HG03196 (cell line): ENCODE results near the gene MED13L.

Experiments
- ATAC-seq: cut with Tn5 transposase; IDR thresholded peaks from one replicate; pipeline ENCODE4 v1.9.1; 2021; ENCODE audit not compliant: unreplicated experiment

MED13L gene

DNA sequence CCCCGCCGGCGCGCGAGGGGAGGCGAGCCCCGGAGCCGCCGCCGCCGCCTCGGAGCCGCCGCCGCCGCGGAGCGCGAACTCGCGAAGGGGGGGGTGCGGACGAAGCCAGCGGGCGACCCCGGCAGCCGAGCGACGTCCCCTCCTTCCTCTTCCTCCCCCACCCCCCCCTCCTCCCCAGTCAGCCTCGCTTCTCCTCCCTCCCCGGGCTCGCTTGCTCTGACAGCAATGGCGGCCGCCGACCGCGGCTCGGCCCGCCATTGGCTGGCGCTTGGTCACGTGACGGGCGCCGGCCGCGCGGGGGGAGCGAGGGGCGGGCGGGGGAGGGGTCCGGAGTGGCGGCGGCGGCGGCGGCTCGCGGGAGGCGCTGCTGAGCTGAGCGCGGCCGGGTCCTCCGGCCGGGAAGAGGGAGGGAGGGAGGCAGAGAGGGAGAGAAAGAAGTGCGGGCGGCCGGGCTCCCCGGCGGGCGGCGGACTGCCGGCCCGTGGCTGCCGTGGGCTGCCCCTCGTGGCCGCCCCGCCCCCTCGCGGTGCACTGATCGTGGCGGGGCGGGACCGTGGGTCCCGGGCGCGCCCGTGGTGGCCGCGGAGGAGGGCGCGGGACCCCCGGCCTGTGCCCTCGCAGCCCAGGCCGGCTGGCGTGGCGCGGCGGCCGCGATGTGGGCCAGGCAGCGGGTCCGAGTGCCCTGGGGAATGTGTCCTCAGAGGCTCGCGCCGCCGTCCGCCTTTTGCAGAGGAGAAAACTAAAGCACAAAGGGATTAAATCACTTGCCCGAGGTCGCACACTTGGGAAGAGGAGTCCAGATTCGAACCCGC lies at the start of gene MED13L:
MED13L (minus strand) TSS at position 227 of the 812 bp plus-strand sequence. CDS start 562 bp downstream, outside the sequence.
- peak; percentile 81 for ATAC-seq

DNA sequence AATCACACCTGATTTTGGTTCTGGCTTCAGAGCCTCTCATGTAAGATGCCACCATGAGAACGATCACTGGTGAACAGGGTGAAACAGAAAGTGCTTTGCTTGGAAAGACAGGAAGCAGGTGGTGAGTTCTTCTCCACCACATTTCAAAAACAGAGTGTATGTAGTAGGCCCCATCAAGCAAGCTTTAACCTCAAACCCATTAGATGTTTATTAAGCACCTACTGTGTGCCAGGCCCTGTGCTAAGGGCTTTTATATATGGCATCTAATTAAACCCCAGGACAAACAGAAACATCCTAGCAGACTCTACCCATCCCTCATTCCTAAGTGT lies 47.8 kb upstream of the MED13L start:
- ATAC-seq = peak; percentile 89

DNA sequence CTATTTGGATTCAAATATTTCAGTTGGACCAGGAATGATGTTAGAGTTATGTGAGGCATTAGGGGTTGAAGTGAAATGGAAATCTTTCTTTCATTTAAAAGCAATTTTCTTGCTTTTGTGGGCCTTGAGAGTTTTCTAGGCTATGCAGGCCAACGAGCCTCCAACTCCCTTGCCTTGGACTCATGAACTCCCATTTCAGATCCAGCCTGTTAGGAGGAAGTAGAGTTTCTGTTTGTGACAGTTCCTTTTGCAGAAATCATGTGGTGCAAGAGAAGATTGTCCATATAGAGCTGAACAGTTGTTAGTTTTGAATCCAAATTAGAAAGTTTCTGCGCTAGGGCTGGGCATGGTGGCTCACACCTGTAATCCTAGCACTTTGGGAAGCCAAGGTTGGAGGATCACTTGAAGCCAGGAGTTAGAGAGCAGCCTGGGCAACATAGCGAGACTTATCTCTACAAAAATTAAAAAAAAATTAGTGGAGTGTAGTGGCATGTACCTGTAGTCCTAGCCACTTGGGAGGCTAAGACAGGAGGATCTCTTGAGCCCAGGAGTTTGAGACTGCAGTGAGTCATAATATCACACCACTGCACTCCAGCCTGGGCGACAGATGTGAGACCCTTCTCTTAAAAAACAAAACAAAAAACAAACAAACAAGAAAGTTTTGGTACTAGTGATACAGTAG lies 47.3 kb upstream of the MED13L start:
- ATAC-seq = no peak

DNA sequence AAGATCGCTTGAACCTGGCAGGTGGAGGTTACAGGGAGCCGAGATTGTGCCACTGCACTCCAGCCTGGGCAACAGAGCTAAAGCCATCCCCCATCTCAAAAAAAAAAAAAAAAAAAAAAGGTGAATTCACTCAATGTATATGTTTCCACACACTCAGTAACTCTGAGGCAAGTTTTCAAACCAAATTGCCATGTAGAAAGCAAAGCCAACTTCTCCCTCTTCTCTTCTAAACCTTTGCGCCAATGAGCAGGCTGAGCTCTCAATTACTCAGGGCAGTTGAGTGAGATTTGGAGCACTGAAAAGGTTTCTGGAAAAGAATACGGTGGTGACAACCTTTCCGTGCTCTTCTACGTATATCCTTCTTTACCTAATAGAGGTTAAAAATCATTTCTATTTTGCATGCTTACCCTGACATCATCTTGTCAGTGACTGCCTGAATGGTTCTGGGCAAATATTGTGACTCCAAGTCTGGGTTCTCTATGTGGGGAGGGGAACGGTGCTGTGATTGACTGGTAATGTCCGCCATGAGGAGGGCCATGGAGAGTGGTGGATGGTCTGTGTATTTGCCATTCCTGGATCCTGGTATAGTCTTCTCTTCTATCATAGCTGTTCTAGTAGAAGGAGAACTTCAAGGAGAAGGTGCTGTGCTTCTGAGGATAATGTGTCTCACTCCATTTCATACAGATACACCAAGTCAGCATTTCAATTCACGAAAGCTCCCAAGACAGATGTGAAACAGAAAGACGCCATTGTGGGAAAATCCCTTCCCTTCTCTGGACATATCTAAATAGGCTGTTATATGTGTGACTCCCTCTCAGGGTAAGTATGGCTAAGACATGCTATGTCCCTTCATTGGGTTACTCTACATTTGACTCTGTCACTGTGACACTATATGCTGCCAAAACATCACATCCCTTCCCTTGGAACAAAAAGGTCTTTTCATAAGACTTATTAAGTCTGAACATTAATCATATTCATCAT lies 46.2 kb upstream of the MED13L start:
- ATAC-seq = no peak

DNA sequence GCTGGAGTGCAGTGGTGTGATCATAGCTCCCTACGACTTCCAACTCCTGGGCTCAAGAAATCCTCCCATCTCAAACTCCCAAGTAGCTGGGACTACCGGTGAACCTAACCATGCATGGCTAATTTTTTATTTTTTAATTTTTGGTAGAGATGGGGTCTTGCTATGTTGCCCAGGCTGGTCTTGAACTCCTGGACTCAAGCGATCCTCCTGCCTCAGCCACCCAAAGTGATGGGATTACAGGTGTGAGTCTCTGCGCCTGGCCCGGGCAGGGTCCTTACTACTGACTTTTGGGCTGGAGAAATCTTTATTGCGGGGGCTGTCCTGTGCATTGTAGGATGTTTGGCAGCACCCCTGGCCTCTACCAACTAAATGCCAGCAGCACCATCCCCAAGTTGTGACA lies 44.4 kb upstream of the MED13L start:
- no peak for ATAC-seq

DNA sequence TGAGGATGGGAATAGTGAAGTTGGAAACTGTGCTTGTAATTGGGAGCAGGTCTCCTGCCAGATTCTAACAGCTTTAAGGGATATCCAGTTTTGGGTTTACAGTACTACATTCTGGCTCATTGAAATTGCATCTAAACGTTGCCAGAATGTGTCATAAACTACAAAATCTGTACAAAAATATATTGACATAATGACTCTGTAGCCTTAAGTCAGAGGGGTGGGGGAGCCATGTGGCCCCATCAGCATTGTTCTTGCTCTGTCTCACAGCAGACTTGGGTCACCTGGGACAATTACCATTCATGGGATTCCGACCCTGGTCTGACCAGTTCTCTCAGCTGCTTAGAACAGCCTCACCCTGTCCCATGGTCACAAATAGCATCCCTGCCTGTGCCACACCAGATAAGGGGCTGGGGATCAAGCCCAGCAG lies 43.3 kb upstream of the MED13L start:
- no peak for ATAC-seq

DNA sequence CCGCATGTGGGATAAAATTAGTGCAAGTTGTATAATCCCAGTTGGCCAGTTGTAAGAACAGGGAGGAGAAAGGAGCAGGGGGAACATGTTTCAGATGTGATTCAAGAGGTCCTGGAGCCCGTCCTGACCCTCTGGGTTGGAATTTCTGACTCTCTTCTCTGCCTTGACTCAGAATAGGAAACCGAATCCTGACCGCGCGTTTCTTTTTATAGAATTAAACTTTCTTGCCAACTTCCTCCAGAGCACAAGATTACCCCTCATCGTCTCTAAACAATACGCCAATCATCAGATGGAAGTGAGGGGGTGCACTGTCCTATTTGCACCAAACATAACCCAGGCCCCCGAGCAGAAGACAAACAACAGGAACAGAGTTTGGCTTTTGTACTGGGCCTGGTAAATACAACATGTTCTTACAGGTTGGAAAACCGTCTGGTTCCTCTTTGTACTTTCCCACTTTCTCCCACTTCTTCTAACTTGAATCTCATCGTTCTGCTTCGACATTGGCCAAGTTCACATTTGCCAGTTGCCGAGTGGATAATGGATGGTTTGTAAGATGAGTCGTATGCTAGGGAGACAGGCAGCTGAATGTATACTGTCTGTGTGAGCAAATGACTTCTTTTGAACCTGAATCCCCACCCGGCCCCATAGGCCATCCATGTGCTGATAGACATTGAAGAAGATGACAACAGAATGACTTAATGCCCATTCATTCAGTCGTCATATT lies 42.6 kb upstream of the MED13L start:
- no peak for ATAC-seq

DNA sequence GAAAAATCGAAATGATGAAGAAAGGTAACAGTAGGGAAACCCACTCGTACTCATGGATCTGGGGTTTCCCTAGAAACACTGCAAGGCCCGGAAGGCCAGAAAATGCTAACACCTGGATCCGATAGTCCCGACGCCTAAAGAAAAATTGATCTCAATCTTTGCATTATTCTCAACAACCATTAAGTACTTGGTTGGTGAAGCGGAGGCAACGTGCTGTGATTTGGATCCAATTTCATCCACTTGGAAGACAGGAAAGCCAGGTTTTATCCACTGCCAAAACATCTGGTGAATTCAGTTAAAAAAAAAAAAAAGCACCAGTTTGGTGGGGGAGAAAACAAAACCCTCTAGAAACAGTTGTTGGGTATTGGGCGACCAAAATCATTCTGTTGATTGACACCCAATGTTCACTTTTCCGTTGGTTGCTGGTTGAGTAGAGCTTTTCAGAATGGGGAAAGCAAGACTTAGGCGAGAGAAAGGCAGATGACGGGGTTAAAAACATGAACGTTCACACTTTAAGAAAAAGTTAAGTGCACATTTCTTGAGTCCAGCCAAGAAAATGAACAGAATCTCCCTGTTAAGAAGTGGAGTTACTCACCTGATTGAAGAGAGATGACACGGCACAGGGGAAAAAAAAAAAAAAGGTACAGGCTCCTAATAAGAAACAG lies 41.9 kb upstream of the MED13L start:
- ATAC-seq = no peak

DNA sequence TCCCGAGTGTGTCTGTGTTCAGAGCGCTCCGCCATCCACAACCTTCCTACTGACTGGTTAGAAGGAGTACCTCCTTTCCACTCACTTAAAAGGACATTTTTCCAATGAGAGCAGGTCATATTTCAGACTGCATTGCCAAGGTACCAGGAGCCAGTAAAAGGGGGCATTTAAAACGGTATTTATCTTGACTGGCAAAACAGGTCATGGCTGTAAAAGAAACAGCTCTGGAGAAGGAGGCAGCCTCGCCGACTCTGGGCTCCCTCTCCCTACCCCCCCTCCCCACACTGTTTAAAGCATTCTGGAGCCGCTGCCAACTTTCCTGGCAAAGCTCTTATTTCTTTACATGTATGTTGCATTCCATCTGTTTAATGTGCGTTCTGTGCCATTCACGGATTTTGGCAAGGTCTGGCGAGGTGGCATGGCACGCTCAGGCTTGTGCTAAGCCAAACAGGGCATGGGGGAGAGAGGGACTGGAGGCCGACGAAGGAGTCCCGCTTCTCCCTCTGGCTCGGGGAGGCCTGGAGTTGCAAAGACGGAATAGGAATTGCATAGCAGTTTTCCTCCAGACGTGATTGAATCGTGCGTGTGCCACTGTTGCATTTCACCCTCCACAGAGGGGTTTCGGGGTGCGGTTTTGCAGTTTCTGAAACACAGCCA lies 41.2 kb upstream of the MED13L start:
- no peak for ATAC-seq

DNA sequence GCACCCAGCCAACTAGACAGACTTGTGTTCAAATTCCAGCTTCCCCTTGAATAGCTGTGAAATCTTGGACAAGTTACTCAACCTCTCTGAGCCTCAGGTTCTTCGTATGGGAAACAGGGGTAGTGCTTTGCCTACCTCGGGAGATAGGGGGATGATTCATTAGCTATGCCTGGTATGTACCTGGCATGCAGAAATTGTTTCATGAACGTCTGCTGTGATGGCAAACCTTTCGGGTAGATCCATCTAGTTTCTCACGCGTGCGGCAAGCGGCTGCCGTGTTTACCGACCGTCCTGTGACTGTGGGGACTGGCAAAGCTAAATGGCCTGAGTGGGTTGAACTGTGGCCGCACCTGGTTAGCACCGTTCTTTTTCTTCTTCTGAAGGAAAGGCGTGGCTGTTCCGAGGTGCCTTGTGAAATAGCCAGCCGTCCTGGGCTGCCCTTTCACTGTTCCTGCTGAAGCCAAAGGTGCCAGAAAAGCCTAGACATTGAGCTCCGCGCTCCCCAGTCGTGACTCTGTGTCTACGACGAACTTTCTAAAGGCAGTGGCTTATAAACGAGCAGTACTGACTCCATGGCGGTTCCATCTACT lies 40.6 kb upstream of the MED13L start:
- no peak for ATAC-seq

DNA sequence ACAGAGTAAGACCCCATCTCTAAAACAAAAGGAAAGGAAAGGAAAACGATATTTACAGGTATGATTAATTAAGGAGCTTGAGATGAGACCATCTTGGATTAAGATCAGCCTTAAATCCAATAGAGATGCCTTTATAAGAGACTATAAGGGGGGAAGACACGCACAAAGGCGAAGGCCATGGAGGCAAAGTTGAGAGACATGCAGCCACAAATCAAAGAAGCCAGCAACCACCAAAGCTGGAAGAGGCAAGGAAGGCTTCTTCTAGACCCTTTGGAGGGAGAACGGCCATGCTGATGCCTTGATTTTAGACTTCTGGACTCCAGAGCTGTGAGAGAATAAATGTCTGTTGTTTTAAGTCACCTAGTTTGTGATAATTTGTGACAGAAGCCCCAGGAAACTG lies 39.6 kb upstream of the MED13L start:
- no peak for ATAC-seq

DNA sequence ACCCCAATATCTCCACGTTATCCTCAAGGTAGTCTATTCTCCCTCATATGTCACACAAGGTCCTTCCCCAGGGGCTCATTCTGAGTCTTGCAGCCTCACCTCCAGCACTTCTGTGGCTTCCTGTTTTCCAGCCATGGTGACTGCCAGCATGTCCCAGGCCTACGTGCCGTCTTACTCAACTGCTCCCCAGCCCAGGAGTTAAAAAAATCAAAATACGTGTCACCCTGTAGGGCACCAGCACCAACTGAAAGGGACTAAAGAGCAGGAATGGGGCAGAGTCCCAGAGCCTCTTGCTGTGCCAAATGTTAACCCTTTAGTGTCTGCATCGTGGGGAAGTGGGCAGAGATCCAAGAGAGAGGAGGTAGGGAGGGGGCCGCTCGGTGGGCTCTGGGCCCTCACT lies 37.0 kb upstream of the MED13L start:
- no peak for ATAC-seq

DNA sequence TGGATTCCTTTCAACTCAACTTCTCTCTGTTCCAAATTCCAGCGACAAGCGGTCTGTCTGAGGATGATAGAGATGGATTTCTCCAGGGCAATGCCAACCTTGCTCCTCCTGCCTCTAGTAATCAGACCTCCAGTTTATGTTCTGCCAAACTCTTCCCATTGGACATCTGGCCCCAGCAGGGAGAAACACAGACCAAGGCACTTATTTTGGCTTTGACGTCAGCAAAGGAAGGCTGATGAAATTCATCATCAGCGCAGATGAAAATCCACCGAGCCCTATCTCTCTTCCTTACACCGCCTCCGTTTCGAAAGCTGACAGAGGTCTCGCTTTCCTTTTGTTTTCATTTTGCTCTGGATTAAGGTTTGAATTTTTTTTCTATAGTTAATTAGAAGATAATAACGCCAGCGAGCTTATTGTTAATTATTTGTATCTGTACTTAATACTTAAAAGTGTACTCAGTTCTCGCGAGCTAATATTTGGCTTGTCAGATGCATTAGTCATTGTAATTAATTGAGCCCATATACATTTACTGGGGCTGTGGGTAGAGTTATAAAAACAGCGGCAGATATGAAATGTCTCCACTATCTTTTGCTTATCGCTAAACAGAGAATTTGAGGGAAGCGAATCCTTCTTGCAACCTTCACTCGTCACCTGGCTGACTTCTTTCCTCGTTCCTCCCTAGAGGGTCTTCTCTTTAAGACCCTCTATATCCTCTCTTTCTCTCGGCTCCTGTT lies 35.9 kb upstream of the MED13L start:
- no peak for ATAC-seq

DNA sequence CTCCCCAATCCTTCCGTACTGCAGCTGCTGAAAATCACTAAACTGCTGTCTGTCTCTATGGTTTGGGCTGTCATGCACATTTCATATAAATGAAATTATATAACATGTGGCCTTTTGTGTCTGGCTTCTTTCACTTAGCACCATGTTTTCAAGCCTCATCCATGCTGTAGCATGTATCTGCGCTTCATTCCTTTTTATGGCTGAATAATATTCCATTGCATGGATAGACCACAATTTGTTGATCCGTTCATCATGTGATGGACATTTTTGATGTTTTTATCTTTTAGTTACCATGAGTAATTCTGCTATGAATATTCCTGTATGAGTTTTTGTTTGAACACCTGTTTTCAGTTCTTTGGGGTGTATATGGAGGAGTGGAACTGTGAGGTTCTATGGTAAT lies 32.6 kb upstream of the MED13L start:
- ATAC-seq = no peak

DNA sequence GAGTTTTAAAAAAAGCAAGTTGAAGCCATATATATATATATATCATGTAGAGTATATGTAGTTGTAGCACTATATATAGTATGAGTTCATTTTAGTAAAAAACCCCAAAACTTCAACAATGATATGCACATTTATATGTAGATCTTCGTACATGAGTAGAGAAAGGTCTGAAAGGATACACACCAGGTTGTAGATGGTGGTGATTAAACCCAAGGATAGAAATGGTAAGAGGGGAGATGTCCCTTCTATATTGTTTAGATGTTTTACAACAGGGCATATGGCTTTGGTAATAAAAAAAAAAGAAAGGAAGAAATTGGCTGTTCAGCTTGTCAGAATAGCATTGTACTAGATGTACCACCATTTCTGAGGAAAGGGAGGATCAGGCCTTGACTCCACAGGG lies 31.9 kb upstream of the MED13L start:
- ATAC-seq = no peak

DNA sequence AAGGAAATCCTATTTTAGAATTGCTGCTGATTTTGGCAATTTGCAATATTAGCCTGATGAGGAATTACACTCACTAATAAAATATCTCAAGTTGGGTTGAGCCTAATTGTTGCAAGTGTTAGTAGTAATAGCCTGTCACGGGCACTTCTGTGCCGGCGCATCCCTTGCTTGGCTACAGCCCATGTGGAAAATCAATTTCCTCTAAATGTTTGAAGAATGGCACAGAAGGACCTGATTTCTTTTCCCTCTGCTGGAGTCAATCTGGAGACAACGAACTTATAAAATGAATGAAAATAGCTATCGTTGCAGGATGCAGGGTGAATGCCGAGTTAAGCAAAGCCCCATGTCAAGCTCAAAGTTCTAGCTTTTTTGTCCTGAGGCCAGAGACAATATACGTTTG lies 31.2 kb upstream of the MED13L start:
- no peak for ATAC-seq

DNA sequence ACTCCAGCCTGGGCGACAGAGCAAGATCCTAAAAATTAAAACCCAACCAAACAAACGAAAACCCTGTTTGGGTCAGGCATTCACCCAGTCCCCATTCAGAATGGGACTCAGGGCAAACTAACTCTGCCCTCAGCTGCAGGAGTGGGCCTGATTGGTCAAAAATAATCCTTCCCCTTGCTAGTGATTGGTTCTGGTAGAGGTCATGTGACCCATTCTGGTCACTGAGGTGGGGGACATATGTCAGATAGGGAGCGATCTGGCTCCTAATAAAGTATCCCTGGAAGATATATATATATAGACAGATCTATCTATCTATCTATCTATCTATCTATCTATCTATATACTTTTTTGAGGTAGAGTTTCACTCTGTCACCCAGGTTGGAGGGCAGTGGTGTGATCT lies 29.5 kb upstream of the MED13L start:
- ATAC-seq = no peak

DNA sequence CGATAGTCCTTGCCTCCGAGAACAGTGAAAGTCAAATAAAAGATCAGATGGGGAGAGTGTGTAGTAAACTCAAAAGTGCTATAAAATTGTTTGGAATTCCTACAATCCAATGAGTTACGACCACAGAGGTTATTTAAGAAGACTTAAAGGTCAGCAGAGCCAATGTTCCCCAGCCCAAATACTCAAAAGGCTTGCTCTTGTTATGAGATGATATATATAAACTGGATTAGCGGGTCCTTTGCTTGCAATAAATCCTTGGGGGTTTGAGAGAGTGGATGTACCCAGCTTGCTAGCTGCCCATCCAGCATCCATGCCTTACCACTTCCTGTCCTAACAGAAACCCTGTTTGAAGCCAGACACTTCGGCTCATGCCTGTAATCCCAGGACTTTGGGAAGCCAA lies 29.0 kb upstream of the MED13L start:
- no peak for ATAC-seq

DNA sequence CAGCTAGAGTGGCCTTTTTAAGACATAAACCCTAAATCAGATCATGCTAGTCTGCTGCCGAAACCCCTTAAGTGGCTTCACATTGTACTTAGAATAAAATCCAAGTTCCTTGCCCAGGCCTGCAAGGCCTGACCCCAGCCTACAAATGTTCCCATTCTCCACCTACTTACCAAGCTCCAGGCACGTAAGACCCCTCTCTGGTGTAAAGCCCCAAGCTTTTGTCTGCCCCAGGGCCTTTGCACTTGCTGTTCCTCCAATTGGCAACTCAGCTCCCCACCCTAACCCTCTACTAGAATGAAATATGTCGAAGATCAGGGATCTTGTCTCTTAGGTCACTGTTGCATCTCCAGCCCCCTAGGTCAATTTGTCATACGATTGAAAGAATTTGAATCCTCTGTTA lies 27.1 kb upstream of the MED13L start:
- ATAC-seq = no peak
